AG04449 (cell line): ENCODE measurements around the gene CEBPA.

ENCODE experiments used
- CTCF ChIA-PET: fragments of 350-600 bp; formaldehyde crosslinking; extraction: SDS; loops from one replicate; lab custom pipeline; 2021; ENCODE audit warnings: antibody characterized with exemption; lab: Yijun Ruan, JAX
- POLR2A ChIA-PET: fragments of 400-600, 350-600 bp; formaldehyde crosslinking; extraction: SDS; loops from one replicate; lab custom pipeline; 2020; ENCODE audit warnings: antibody characterized with exemption, inconsistent platforms; lab: Yijun Ruan, JAX
- DNase-seq: peaks from one replicate; pipeline ENCODE4 v3.0.0-alpha.2; 2010; ENCODE audit warnings: low read depth, low spot score
- H3K4me3 ChIP-seq: 2 replicates; pipeline ENCODE4 v1.5.1; 2011; ENCODE audit warnings: low read depth, mild to moderate bottlenecking, control low read depth, low read length
- CTCF ChIP-seq: IDR thresholded peaks from one replicate; pipeline ENCODE4 v1.5.1; 2011; ENCODE audit warnings: mild to moderate bottlenecking, moderate library complexity, low read length, control low read depth, inconsistent platforms; ENCODE audit not compliant: insufficient read depth; ENCODE audit errors: missing control alignments

CEBPA gene

DNA sequence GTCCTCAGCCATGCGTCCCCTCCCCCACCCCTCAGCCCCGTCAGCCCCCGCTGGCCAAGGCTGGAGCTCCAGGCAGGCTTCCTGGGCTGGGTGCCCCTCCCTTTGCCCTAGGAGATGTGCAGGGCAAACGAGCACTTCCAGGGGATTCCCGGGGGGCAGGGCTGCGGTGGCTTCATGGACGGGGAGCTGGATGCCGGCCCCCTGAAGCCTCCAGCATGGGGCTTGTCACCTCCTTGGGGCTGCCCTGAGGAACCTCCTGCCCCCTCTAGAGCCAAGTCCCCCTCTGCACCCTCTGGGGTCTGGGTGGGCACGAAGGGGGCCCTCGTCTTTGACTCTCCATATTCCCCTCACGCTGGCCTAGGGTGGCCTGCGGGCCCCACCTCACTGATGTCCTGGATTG, 51.3 kb downstream of the CEBPA start:
- H3K4me3 ChIP-seq, result no peak overlapping the region
- no peak for TF ChIP-seq CTCF
- CTCF ChIA-PET, result no interaction called here
- POLR2A ChIA-PET, result no interaction called here
- no peak for DNase-seq

DNA sequence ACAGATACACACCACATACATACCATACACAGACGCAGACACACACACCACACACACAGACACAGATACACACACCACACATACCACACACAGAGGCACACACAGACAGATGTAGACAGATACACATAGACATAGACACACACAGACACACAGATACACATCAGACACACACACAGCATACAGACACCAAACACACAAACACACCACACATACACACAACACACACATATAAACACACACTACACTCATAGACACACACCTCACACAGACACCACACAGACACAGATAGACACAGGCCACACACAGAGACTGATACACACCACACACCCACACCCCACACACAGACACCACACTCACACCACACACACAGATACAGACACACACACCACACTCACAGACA, 51.8 kb downstream of the CEBPA start:
- CTCF ChIA-PET, result no interaction called here
- POLR2A ChIA-PET, result no interaction called here
- no peak for DNase-seq
- TF ChIP-seq CTCF, result no peak
- H3K4me3 ChIP-seq, result no peak overlapping the region
